ENCODE measurements around the gene CEP170B. TPM values are rescaled to one million over a fixed set of nuclear protein-coding genes. Genes with fewer than 3 reads are reported as not detected.

Gene CEP170B
- total RNA-seq, 2 donors from 2014 or later = 29.1 to 81.2 TPM

GRCh38 chr14:104937161-104937560 lies 72.1 kb downstream of the CEP170B start:
- 69% methylated on average over 4 of the region's 4 CpGs for WGBS
- no peaks in the 10 kb centered on the region for H3K36me3 ChIP-seq
- H3K27ac ChIP-seq = no peak overlapping the region
- no peak for DNase-seq (ENCODE audit: low spot score)
- intact Hi-C loops (cut with DNase I) = no loop called here
- H3K4me1 ChIP-seq (replicated peaks) = no peaks in the 10 kb centered on the region
- no peak overlapping the region for H3K4me3 ChIP-seq
- no peaks in the 10 kb centered on the region for H3K9me3 ChIP-seq
- TF ChIP-seq CTCF (IDR thresholded peaks at IDR 0.05) (no peak), POLR2AphosphoS5 (IDR thresholded peaks at IDR 0.05) (no peak), POLR2A (IDR thresholded peaks at IDR 0.05) (no peak)
- no peaks in the 10 kb centered on the region for H3K27me3 ChIP-seq (replicated peaks; ENCODE audit: insufficient read depth)

GRCh38 chr14:104937694-104938365 lies 72.8 kb downstream of the CEP170B start:
- no peaks in the 10 kb centered on the region for H3K36me3 ChIP-seq
- 80% methylated on average over 11 of the region's 11 CpGs for WGBS
- H3K9me3 ChIP-seq = no peaks in the 10 kb centered on the region
- H3K27ac ChIP-seq = no peak overlapping the region
- no peak for DNase-seq (ENCODE audit: low spot score)
- H3K4me3 ChIP-seq = no peak overlapping the region
- H3K4me1 ChIP-seq (replicated peaks) = no peaks in the 10 kb centered on the region
- TF ChIP-seq POLR2AphosphoS5 (IDR thresholded peaks at IDR 0.05) (no peak), CTCF (IDR thresholded peaks at IDR 0.05) (no peak), POLR2A (IDR thresholded peaks at IDR 0.05) (no peak)
- H3K27me3 ChIP-seq (replicated peaks; ENCODE audit: insufficient read depth) = no peaks in the 10 kb centered on the region
- intact Hi-C loops (cut with DNase I) = no loop called here

GRCh38 chr14:104938436-104938835 lies 73.4 kb downstream of the CEP170B start:
- DNase-seq (ENCODE audit: low spot score) = no peak
- Histone ChIP-seq H3K4me3 (no peak overlapping the region), H3K27ac (no peak overlapping the region), H3K9me3 (no peaks in the 10 kb centered on the region), H3K4me1 (replicated peaks) (no peaks in the 10 kb centered on the region), H3K36me3 (no peaks in the 10 kb centered on the region), H3K27me3 (replicated peaks; ENCODE audit: insufficient read depth) (no peaks in the 10 kb centered on the region)
- no peak for TF ChIP-seq POLR2AphosphoS5 (IDR thresholded peaks at IDR 0.05)
- 76% methylated on average over 2 of the region's 2 CpGs for WGBS
- intact Hi-C loops (cut with DNase I) = no loop called here

GRCh38 chr14:104938960-104939359 lies 73.9 kb downstream of the CEP170B start:
- Histone ChIP-seq H3K4me1 (replicated peaks) (no peaks in the 10 kb centered on the region), H3K36me3 (no peaks in the 10 kb centered on the region), H3K27ac (no peak overlapping the region), H3K27me3 (replicated peaks; ENCODE audit: insufficient read depth) (no peaks in the 10 kb centered on the region), H3K9me3 (no peaks in the 10 kb centered on the region), H3K4me3 (no peak overlapping the region)
- no peak for DNase-seq (ENCODE audit: low spot score)
- intact Hi-C loops (cut with DNase I) = no loop called here
- no peak for TF ChIP-seq POLR2AphosphoS5 (IDR thresholded peaks at IDR 0.05)
- no peak for TF ChIP-seq POLR2A (IDR thresholded peaks at IDR 0.05)
- no peak for TF ChIP-seq CTCF (IDR thresholded peaks at IDR 0.05)
- WGBS = 100% methylated on average over 1 of the region's 1 CpG

- Histone ChIP-seq H3K27ac (no peak overlapping the region), H3K27me3 (replicated peaks; ENCODE audit: insufficient read depth) (no peaks in the 10 kb centered on the region), H3K4me1 (replicated peaks) (no peaks in the 10 kb centered on the region), H3K36me3 (no peaks in the 10 kb centered on the region), H3K9me3 (no peaks in the 10 kb centered on the region), H3K4me3 (no peak overlapping the region)
- WGBS = 58% methylated on average over 11 of the region's 11 CpGs
- no peak for DNase-seq (ENCODE audit: low spot score)
- intact Hi-C loops (cut with DNase I) = no loop called here
- no peak for TF ChIP-seq CTCF (IDR thresholded peaks at IDR 0.05)
- no peak for TF ChIP-seq POLR2AphosphoS5 (IDR thresholded peaks at IDR 0.05)
- no peak for TF ChIP-seq POLR2A (IDR thresholded peaks at IDR 0.05)
Observed at GRCh38 chr14:104939666-104940410, 74.8 kb downstream of the CEP170B start.

Measured in prostate gland (tissue), 2 donors.